Superior temporal gyrus (tissue), 1 donor: ENCODE results near the gene CD101.
"Not testable (repeated sequence)": the region's sequence is repeated elsewhere in the genome, so short reads cannot be mapped to it uniquely, and the experiment has no call there.

ENCODE experiments used
- DNase-seq: peaks from one replicate; pipeline ENCODE4 v3.0.0-alpha.2; 2016; ENCODE audit errors: extremely low spot score

Gene CD101

GRCh38 chr1:117001254-117001927, at the start of gene CD101:
Gene CD101, plus strand, starts transcription at chr1:117001760. Its CDS starts 58 bp downstream, at chr1:117001818.
- no peak for DNase-seq

- no peak for DNase-seq
Observed at GRCh38 chr1:116952738-116953275, 48.8 kb upstream of the CD101 start.

DNA sequence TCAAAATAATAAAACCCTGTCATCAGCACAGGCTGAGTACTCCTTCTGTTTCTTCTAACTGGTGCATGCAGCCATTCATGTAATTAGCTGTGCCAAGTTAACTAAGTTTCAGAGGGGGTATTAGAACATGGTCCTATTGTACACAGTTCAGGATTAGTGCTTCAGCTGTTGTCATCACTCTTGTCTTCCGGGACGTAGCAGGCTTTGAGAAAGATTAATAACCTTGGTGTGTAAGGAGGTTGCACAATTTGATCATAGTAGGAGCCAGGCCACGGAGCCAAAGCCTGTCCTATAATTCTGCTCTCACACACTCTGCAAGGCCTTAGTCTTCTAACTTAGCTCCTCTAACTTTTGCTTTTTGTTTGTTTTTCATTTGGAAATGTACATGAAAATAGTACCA, 47.1 kb upstream of the CD101 start:
- DNase-seq: no peak

DNA sequence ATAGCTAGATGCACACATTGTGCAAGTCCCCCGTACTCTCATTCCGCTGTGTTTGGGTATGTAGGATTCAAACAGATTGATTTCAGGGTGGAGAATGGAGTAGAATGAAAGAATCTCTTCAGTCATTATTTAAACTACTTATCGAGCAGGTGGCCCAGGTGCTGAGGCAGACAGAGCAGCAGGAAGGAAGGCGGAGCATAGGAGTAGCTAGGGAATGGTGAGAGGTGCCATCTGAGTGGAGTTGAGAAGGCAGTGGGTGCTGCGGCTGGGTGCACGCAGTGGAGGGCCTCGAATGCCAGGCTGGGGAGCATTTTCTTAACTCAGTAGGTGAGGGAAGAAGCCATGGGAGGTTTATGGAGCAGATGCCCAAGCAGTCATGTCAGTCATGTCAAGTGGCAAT, 45.2 kb upstream of the CD101 start:
- no peak for DNase-seq

DNA sequence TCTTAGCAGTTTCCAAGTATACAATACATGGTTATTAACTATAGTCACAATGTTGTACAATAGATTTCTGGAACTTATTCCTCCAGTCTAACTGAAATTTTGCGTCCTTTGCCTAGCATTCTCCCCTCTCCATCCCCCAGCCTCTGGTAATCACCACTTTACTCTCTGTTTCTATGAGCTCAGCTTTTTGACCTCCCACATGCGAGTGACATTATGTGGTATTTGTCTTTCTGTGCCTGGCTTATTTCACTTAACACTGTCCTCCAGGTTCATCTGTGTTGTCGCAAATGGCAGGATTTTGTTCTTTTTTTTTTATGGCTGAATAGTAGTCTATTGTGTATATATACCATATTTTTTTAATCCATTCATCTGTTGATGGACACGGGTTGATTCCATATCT, 43.9 kb upstream of the CD101 start:
- DNase-seq: no peak

- no peak for DNase-seq
Observed at GRCh38 chr1:116958110-116958509, 43.5 kb upstream of the CD101 start.

GRCh38 chr1:116958977-116959376, 42.6 kb upstream of the CD101 start:
- no peak for DNase-seq

GRCh38 chr1:116961606-116962005, 40.0 kb upstream of the CD101 start:
- no peak for DNase-seq

DNA sequence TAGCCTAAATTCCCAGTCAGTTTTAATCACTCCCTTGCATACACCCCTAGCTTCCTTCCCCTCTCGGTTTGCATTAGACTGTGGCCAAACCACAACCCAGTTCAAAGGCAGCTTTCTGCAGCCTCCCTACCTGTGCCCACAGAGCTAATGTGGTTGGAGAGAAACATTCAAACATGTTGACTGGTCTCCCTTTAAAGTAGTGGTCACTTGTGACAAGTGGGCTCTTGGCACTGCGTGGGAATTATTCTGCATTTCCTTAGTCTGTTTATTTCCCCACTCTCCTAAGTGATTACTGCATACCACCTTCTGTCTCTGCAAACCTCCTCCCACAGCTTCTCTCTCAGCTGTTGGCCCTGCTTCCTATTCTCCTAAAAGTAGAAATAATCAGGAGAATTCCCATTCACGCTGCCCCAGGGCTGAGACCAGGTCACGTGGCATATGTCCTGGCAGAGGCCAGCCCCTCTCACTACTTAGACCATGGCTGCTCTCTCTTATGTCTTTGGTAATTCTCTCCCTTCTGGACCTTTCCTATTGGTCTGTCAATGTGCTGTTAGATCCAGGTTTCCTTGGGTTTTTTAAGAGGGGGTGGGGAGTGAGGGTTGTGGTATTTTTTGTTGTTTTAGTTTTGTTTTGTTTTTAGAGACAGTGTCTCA, 38.4 kb upstream of the CD101 start:
- no peak for DNase-seq

DNA sequence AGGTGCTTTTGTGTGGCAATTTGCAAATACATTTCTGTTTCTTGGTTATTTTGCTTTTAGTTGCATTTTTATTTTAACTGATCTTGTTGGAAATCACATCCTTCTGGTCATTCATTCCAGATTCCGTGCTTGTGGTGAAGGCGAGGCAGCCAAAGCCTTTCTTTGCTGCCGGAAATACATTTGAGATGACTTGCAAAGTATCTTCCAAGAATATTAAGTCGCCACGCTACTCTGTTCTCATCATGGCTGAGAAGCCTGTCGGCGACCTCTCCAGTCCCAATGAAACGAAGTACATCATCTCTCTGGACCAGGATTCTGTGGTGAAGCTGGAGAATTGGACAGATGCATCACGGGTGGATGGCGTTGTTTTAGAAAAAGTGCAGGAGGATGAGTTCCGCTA, 34.8 kb upstream of the CD101 start:
- no peak for DNase-seq

DNA sequence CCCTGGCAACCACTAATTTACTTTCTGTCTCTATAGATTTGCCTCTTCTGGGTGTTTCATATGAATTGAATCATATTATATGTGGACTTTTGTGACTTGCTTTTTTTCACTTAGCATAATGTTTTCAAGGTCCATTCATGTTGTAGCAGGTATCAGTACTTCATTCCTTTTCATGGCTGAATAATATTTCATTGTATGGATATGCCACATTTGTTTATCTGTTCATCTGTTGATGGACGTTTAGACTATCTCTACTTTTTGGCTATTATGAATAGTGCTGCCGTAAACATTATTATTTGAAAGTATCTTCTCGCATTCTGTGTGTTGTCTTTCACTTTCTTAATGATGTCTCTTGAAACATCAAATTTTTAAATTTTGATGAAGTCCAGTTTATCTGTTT, 32.8 kb upstream of the CD101 start:
- DNase-seq: no peak

- no peak for DNase-seq
Observed at GRCh38 chr1:116971258-116971860, 30.2 kb upstream of the CD101 start.

DNA sequence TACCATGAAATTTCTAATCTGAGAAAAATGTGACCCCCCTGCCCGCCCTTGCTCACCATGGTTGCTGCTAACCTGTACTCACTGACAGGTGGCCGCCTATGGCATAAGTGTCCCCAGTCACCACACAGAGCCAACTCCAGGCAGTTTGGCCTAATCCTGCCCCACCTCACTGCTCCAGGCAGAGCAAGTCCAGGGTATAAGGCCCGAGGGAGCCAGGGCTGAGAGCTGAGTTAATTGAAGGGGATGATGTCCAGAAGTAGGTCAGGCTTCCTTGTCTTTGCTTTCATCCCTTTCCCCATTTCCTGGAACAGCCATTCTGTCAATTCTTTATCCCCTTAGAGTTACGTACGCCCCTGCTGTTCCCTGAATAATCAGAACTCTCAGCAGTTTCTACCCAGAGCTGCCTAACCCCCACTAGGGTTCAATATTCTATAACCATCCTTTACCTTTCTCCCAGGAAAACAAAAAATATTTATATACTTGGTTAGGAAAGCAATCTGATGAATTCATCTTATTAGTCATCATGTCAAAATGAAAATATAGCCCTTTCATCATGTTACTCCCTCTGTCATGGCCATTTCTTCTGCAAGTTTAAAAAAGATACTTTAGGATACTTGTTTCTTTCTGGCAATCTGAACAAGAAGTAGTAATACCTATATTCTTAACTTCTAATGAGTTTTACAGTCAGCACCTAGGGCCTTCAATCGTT, 29.4 kb upstream of the CD101 start:
- DNase-seq: no peak

- no peak for DNase-seq
Observed at GRCh38 chr1:116972674-116973030, 28.9 kb upstream of the CD101 start.

GRCh38 chr1:116980309-116980708, 21.3 kb upstream of the CD101 start:
- not testable (repeated sequence) for DNase-seq

DNA sequence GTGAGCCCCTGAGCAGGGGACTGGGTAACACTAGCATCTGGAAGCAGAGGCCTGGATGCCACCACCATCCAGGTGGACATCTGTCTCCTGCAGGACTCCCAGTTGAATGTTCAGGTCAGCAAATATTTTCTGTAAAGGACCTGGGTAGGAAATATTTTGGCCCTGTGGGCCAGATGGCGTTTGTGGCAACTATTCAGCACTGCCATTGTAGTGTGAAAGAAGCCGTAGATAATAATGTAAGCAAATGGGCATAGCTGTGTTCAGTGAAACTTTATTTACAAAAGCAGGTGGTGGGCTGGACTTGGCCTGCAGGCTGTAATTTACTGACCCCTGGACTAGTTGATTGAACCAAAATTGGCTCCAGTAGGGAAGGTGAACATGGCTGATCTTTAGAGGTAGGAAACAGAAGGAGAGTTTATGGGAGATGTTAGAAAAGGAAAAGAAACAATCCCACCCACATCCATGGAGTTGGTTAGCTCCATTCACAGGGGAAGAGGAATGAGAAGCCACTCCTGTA, 20.0 kb upstream of the CD101 start:
- DNase-seq: no peak

DNA sequence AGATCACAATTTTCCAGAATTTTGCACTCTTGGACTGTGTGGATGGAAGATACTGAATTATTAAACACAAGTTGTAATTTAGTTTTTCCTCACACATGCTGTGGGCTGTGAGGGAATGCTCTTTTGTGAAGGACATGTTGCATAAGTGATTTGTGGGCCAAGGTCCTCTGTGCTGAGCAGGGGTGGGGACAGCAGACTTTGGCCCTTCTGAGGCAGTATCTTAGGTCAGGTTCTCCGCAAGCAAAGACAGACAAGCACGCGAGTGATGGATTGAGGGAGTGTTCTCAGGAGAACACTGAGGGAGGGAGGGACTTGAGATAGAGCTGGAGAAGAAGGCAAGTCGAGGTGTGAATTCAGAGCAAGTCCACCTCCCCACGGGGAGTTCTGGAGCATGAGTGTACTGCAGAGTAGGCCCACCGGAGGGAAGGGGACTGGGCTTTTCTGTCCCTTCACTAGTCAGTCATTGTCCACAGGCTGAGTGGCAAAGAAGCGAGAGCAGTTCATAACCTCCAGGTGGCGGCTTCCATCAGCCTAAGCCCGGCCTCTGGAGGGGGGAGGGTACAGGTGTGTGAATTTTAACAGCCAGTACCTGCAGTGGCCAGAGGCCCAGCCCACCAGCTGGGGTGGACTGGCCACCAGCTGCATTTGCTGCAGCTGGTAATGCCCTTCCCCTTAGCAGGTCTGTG, 19.1 kb upstream of the CD101 start:
- no peak for DNase-seq

DNA sequence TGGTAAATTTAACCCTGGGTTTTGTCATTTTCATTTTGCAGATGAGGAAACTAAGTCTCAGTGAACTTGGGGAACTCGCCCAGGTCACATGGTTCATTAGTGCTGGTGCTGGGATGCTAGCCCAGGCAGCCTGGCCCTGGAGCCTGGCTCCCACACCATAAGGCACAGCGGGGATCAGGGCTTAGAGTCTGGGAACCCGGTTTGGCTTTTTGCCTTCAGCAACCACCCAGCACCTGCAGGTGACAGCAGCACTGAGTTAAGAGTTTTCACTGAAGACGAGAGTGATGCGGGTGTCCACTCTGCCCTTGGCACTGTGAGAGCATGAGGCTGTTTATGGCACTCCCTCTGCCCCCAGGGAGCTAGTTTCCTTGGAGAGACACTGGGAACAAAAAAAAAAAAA, 18.4 kb upstream of the CD101 start:
- no peak for DNase-seq

DNA sequence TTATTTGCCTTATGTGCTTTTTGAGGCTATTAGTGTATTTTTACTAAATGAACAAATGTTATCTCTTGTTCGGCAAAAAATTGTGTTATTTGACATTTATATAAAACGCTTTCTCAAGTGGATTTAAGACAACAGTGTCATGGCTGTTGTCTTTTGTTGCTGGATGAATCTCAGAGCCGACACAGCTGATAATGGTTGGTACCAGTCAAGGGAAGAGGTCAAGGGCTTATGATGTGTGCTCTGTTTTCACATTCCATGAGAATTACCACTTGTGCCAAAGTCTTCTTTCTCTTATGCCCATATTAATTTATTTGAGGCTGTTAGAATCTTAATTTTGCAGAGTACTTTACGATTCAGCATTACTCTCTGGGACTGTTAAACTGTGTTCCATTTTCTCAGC, 17.9 kb upstream of the CD101 start:
- no peak for DNase-seq

GRCh38 chr1:116984406-116985160, 17.0 kb upstream of the CD101 start:
- no peak for DNase-seq
